Hematopoietic multipotent progenitor cell treated with erythropoietin and hydrocortisone succinate and interleukin-3 and kit ligand, for 17 days (in vitro differentiated cells): ENCODE results near the gene FOXK2.

ENCODE experiments used
- DNase-seq: peaks from one replicate; pipeline ENCODE4 v3.0.0-alpha.2; 2015; ENCODE audit warnings: low spot score

The FOXK2 gene

DNA sequence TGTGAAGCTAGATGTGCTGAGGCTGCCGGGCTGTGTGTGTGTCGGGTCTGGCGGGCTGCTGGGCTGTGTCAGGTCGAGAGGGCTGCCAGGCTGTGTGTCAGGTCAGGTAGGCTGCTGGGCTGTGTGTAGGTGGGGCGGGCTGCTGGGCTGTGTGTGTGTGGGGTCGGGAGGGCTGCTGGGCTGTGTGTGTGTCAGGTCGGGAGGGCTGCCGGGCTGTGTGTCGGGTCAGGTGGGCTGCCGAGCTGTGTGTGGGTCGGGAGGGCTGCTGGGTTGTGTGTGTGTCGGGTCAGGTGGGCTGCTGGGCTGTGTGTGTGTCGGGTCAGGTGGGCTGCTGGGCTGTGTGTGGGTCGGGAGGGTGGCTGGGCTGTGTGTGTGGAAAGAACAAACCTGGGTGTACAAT, 120.1 kb downstream of the FOXK2 start:
- no peak for DNase-seq

DNA sequence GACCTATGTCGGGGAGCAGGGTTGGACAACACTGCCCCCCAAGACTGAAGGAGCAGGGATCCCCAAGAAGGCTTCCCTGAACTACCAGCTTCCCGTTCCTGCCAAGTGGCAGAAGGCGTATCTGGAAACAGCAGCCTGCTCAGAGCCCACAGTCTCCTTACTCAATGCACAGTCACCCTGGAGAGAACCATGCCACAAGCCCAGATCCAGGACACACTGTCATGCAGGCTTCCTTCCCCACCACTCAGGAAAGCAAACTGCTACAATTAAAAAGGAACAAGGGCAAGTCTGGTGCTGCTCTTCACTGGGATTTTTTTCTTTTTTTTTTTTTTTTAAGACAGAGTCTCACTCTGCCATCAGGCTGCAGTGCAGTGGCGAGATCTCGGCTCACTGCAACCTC, 120.5 kb downstream of the FOXK2 start:
- DNase-seq, result no peak

DNA sequence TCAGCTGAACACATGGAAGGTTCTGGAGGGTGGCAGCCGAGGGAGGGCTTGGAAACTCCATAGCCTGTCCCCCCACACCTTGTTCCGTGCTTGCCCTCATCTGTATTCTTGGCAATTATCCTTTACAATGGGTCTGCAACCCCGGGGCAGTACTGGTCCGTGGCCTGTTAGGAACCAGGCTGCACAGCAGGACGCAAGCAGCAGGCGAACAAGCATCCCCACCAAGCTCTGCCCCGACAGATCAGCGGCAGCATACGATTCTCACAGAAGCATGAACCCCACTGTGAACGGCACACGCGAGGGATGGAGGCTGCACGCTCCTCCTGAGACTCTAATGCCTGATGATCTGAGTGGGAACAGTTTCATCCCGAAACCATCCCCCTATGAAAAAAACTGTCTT, 122.5 kb downstream of the FOXK2 start:
- no peak for DNase-seq

DNA sequence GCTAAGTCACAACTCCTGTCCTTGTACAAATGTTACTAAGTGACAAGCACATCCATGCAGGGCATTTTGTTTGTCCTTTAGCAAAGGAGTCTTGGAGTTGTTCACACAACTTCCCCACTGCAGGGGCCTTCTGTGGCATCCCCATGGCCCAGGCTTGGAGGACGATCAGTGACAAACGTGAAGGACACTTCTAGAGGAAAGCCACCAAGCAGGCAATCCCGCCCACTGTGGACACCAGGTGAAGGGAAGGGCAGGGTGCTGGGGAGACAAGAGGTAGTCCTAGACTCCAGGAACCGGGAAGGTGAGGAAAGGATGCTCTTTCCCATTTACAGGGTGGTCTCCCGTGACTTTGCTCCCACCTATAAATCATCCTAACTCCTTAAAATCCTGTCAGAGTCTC, 124.6 kb downstream of the FOXK2 start:
- no peak for DNase-seq

- no peak for DNase-seq
Observed at GRCh38 chr17:82645516-82645915, 126.0 kb downstream of the FOXK2 start.

DNA sequence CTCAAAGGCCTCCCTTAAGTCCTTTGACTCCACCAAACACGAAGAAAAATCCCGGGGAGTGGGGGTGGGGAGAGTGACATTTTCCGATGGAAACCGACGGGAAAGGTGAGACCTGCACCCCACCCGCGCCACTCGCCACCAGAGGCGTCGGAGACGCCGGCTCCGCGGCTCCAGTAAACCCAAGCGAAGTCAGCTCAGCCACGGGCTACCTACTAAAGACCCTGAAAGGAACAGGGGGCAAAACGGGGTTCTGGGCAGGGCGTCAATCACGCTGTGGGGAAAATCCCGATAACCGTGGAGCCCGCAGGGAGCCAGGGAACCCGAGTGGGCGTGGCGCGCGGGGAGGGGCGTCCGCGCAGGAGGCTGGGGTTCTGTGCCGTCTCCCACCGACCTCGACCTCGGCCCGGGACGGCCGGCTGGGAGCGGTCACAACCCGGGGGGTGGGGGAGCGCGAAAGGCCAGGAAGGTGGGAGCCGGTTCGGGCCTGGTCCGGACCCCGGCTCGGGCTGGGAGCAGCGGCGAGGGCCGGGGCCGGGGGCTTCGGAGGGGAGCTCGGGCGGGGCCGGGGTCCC, 128.1 kb downstream of the FOXK2 start:
- DNase-seq, result peak; percentile 56

GRCh38 chr17:82648165-82648668, 128.7 kb downstream of the FOXK2 start, which contains the start of gene WDR45B:
WDR45B (minus strand) TSS chr17:82648444; CDS start chr17:82648340, 104 bp downstream.
- DNase-seq, result peak; percentile 93

DNA sequence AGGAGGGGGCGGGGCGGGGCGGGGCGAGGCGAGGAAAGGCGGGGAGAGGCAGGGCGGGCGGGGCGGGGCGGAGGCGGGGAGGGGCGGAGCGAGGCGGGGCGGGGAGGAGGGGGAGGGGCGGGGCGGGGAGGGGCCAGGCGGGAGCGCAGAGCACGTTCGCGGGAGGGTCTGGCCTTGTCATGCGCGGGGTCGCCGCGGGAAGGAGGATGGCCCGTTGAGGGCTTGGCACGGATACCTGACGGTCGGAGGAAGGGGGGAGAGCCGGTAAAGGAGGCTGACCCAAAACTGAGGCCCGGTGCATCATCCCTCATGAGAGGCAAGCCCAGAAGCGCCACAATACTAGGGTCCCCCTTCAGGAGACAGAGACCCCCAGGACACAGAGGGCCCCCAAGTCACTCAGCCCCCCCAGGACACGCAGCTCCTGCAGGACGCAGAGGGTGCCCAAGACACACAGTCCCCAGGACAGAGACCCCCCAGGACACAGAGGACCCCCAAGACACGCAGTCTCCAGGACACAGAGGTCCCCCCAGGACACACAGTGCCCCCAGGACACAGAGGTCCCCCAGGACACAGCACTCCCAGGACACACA, 129.3 kb downstream of the FOXK2 start:
- DNase-seq, result peak; percentile 51

DNA sequence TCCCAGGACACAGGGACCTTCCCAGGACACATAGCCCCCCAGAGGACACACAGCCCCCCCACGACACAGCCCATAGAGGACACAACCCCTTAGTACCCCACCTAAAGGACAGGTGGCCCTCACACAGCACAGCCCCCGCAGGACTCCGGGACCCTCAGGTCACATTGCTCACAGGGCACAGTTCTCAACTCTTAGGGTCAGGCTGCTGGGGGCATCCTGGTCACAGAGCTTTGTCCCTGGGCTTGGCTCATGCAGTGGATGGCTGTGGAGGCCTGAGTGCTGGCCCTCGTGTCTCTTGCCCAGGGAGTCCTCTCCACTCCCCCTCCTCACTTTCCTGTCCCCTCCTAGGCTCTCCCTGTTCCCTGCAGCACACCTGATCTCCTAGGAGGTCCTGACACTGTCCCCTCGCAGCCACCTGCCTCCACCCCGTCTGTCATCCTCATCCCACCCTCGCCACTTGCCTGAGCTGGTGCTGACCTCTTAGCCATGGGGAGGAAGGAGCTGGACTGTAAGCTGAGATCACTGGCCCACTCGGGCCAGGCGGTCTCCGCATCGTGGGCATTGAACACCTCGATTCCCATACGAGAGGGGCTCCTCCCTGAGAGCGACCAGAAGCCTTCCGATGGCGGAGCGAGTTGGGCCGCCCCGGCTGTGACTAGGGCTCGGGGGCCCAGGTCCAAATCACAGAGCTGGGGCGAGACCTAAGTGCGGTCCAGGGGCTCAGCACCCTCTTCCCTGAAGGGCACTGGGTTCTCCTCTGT, 130.1 kb downstream of the FOXK2 start:
- DNase-seq, result no peak

DNA sequence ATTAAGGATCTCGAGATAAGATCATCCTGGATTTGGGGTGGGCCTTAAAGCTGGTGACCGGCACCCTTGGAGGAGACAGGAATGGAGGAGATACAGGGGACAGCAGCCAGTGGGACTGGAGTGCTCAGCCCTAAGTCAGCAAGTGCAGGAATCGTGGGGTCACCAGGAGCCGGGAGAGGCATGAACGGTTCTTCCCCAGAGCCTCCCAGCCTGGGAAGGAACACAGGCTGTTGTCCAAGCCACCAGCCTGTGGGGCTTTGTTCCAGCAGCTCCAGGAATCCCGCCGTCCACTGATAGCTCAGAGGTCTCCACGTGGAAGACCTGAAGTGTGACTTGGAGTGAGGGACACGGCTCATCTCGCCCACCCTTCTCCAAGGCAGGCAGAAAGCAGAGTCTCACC, 131.2 kb downstream of the FOXK2 start:
- no peak for DNase-seq

- no peak for DNase-seq
Observed at GRCh38 chr17:82653651-82654528, 134.4 kb downstream of the FOXK2 start.
